Measurements from ENCODE around the gene ALG6. TPM values are rescaled to one million over a fixed set of nuclear protein-coding genes. Genes with fewer than 3 reads are reported as not detected.
A peak's percentile ranks its signal among the peaks of the same experiment; 100 is the strongest.

The ALG6 gene
- 7.7 TPM for polyA plus RNA-seq (2013, experiment 1 of 2; ENCODE audit: insufficient read length)
- 8.6 TPM for polyA plus RNA-seq (2013, experiment 2 of 2; ENCODE audit: insufficient read length)

GRCh38 chr1:63367215-63368103 is at the start of gene ALG6:
Gene ALG6 (plus strand): TSS chr1:63367627. CDS start chr1:63370978, 3,351 bp downstream.
- DNase-seq: peak; percentile 92

DNA sequence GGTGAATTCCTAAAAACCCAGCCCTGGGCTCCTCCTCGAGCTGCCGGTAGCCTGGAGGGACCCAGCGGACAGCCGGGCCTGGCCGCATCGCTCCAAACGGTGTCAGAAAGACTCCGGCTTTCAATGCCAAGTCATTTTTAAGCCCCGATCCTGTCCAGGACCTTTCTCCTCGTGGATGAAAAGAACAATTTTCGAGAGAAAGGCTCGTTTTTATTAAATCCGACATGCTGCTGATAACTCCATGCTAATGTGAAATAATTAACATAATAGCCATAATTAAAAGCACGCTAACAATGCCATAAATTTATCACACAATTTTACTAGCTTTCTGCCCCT is 49.6 kb upstream of the ALG6 start:
- DNase-seq: no peak

DNA sequence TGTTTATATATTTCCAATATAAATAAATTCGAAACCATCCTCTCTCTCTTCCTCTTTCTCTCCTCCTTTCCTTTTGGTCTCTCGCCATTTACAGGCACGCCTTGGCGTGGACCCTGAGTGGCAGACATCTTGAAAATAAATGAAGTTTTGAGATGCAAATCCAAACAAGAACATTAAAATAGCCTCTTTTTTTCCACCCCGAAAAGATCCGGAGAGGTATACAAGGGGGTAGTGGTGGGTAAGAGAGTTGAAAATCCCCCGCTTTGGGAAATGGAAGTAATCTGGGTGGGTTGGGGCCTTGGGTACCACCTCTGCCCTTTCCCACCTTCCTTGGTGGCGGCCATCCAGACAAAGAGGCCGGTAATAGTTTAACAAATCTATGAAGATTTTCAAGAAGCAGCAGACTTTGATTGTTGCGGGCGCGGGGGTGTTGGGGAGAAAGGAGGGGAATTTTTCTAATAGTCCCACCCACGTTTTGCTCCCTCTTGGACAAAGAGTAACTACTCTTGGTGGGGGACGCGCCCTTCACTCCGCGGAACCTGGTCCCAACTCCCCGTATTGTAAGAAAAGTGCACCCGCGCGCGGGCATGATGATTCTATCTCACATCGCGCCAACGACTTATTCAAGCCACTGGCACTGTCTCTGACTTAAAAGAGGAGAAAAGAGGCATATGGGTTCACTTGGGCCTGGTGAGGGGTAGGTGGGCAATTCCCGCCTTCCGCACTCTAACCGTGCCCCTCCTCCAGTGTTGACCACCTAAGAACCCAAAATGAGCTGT is 49.0 kb upstream of the ALG6 start:
- no peak for DNase-seq

DNA sequence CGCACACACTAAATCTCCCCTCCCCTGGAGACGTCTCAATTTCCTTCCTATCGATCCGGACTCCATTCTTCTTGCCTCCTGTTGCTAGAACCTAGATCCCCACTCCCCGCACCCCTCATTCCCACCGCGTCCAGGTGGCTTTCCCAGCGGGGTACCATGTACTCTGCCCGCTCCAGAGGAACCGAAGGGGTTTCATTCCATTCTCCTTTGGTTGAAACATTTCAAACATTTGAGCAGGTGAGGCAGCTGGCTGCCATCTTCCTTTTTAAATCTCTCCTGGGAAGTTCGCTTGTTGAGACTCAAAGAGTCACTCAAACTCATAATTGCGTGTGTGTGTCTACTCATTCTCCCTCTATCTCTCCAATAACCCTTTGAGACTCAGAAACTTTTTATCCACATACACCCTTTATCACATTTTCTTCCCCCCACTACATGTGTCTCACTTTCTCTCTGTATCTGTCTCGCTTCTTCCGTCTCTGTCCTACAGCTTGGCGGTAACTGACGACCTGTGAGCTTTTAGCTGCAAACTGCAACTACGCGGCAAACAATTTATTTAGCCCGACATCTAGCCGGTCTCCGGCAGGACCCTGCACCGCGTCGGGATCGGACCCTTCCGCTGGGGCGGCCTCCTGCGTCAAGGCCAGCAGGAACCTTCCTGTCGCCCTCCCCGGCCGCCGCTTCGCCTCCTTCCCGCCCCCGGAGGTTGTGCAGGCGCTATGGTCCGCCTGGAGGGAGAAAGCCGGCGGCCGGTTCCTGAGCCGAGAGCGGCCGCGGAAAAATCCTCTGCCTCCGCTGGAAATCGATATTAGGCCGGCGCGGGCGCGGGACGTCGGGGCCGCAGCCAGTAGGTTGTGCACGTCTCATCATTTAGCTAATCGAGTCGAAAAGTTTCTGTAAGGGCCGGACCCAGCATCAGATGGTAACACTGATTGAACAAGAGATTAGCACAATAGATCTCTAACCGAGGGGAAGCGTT is 48.1 kb upstream of the ALG6 start:
- no peak for DNase-seq

DNA sequence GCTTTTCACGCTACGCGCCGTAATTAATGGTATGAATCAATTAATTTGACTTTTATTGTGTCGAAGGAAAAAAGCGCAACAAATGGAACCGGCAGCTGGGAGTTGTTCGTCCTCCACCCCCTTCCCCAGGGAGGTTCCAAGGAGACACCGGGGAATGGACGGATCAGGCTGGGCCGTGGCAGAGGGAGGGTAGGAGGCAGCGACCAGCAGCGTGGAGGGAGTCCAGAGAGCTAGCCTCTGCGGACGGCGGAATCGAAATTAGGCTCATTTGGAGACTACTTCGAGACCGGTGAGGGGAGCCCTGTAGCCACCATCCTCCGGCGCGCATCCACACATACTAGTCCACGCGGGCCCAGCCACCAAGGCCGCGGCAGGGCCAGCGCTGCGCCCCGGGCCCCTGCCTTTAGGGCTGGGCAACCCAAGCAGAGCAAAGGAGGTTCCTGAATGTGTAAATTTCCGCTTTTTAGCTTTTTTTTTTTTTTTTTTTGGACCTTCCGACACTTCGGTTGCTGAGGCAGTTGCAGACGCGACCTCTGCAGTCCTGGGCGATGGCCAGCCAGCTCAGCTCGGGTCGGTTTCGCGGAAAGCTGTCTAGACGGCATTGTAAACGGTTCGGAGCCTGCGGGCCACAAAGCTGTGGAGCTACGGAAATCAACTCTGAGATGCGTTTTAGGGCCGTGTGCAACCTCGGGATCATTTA is 47.3 kb upstream of the ALG6 start:
- DNase-seq: no peak

GRCh38 chr1:63321066-63321784 is 46.2 kb upstream of the ALG6 start:
- DNase-seq: no peak

DNA sequence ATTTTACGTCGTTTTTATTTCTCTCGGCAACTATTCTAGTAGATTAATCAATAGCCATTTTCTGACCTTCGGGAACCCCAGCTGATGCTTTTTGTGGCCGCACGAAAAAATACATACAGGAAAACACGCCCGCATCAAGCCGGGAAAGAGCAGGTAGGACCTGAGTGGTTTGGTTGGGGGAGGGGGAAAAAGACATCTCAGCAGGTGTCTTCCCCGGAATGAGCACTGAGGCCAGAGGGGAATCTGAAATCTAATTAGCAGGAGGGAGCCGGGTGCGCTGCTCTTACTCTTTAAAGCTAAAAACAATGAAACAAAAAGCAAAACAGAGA is 45.7 kb upstream of the ALG6 start:
- no peak for DNase-seq

GRCh38 chr1:63322114-63322943 is 45.1 kb upstream of the ALG6 start, which contains the start of gene FOXD3:
Gene FOXD3 (plus strand): TSS chr1:63322567. CDS start chr1:63323059, 492 bp downstream.
- peak; percentile 26 for DNase-seq

DNA sequence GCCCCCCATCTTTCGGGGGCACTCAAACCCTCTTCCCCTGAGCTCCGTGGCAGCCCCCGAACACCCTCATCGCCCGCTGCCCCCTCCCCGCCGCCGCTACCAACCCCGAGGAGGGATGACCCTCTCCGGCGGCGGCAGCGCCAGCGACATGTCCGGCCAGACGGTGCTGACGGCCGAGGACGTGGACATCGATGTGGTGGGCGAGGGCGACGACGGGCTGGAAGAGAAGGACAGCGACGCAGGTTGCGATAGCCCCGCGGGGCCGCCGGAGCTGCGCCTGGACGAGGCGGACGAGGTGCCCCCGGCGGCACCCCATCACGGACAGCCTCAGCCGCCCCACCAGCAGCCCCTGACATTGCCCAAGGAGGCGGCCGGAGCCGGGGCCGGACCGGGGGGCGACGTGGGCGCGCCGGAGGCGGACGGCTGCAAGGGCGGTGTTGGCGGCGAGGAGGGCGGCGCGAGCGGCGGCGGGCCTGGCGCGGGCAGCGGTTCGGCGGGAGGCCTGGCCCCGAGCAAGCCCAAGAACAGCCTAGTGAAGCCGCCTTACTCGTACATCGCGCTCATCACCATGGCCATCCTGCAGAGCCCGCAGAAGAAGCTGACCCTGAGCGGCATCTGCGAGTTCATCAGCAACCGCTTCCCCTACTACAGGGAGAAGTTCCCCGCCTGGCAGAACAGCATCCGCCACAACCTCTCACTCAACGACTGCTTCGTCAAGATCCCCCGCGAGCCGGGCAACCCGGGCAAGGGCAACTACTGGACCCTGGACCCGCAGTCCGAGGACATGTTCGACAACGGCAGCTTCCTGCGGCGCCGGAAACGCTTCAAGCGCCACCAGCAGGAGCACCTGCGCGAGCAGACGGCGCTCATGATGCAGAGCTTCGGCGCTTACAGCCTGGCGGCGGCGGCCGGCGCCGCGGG is 44.2 kb upstream of the ALG6 start:
- DNase-seq: no peak

DNA sequence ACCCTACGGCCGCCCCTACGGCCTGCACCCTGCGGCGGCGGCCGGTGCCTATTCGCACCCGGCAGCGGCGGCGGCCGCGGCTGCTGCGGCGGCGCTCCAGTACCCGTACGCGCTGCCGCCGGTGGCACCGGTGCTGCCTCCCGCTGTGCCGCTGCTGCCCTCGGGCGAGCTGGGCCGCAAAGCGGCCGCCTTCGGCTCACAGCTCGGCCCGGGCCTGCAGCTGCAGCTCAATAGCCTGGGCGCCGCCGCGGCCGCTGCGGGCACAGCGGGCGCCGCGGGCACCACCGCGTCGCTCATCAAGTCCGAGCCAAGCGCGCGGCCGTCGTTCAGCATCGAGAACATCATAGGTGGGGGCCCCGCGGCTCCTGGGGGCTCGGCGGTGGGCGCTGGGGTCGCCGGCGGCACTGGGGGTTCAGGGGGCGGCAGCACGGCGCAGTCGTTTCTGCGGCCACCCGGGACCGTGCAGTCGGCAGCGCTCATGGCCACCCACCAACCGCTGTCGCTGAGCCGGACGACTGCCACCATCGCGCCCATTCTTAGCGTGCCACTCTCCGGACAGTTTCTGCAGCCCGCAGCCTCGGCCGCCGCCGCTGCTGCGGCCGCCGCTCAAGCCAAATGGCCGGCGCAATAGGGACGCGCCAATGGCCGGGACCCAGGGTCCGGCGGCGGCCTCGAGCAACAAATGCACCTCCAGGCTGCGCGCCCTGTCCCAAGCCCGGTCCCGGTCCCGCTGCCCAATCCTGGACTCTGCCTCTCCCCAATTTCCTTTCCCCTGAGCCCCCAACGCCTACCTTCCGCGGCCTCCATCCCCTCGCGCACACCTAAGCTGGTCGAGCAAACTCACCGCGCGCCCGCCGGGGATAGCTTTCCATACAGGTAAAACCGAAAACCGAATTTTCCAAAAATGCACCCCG is 43.3 kb upstream of the ALG6 start:
- no peak for DNase-seq

DNA sequence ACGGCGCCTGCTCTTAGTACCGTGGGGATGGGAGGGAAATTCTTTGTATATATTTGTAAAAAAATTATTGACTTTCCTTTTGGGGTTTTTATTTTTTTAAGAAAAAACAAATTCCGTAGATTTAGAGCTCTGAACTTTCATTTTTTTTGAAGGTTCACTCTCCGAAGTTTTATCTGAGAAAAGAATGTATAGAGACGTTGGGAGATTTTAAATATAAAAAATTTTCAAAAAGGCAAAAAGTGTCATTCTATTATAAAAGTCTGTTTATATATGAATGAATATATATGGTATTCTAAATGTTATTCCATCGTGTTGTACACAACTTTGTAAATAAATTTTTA is 42.7 kb upstream of the ALG6 start:
- DNase-seq: no peak

DNA sequence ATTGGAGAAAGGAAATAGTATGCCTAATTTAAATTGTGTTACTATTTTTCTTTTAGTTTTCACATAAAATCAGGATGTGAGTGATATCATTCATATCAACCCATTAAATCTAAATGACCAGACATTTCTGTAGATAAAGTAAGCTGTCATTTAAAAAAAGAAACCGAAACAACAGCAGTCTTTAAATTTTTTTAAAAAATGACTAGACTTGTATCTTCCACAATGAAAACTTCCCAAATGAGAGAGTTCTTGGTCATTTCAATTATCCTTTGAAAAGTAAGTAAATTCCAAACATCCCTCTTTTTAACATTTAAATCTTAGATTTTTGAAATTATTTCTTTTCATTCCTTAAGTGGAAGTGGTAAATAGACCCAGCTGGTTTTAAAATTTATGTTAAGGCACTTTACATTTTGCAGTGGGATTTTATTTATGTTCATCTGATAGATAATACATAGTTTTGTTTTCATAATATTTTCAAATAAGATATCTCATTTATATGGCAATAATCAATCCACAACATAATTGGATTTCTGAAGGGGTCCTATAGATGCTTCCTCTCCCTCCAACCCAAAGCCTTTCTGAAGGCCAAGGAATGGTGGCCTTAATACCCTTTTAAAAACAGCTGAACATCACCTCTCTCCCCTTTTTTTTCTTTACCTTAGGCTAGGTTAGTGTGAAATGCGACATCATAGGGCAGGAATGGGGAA is 42.0 kb upstream of the ALG6 start:
- DNase-seq: no peak

DNA sequence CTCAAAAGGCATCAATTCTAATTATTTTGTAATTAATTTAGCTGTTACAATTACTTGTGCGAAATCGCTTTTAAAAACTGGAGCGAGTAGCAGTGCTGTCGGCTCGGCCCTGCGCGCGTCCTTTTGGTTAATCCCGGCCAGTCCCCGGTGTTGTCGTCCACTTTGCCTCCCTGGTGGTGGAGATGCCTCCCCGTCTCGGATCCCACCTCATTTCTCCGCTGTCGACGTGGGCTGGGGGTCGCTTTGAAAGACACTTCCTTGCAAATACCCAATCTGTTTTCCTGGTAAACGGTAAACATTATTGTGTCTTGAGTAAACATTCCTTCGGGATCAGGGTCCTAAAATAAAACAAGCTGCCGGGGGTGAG is 41.3 kb upstream of the ALG6 start:
- DNase-seq: no peak

- no peak for DNase-seq
Measured at GRCh38 chr1:63326473-63327380, 40.7 kb upstream of the ALG6 start.

GRCh38 chr1:63327417-63328054 is 39.9 kb upstream of the ALG6 start:
- DNase-seq: peak; percentile 57

DNA sequence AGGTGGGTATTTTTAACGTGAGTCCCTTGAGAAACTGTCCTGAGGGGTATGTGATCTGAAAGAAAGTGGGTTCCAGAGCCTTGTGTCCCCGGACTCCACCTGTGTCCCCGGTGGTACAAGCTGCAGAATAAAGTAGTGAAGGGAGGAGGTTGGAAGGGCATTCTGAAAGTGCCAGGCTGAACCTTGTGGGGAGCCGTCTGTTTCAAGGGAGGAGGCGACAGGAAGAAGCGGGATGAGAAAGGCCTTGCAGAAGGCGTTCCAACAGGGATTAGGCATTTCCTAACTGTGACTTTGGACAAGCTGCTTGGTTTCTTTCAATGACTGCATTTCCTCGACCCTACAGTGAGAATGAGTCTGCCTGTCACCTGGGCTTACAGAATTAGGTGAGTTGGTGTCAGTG is 39.3 kb upstream of the ALG6 start:
- no peak for DNase-seq

All from fibroblast of skin of back (primary cell).